ENCODE results near the gene PWWP2B.

- TF ChIP-seq CTCF (conservative IDR thresholded peaks at IDR 0.05; ENCODE audit: low read depth in 2 of 2) = no peak
- TF ChIP-seq POLR2AphosphoS5 (IDR thresholded peaks at IDR 0.05; ENCODE audit: low read depth) = no peak
- TF ChIP-seq CREB1 (CRISPR knock-in tag; IDR thresholded peaks at IDR 0.05; ENCODE audit: low read depth) = no peak
- no peak for TF ChIP-seq EZH2 (IDR thresholded peaks at IDR 0.05; ENCODE audit: low read depth, unreplicated experiment)
- TF ChIP-seq ZNF331 (CRISPR knock-in tag; IDR thresholded peaks at IDR 0.05; ENCODE audit: low read depth) = no peak
- no peak for TF ChIP-seq REST (IDR thresholded peaks at IDR 0.05; ENCODE audit: unreplicated experiment)
- TF ChIP-seq ZNF114 (CRISPR knock-in tag; IDR thresholded peaks at IDR 0.05) = no peak
Observed at GRCh38 chr10:132351611-132352010, 45.4 kb upstream of the PWWP2B start.
